Stimulated activated CD4-positive, alpha-beta T cell treated with anti-CD3 and anti-CD28 coated beads, Interleukin-12 subunit alpha, Interleukin-12 subunit beta, amount 100 ng/mL, for 4 hours (primary cell): Measurements from ENCODE around the gene PRDM1.

ENCODE experiments used
- DNase-seq: peaks from one replicate; pipeline ENCODE4 v3.0.0-alpha.2; 2020

Gene PRDM1

GRCh38 chr6:106098383-106099234 is 12.5 kb downstream of the PRDM1 start:
- DNase-seq, result peak; percentile 66

DNA sequence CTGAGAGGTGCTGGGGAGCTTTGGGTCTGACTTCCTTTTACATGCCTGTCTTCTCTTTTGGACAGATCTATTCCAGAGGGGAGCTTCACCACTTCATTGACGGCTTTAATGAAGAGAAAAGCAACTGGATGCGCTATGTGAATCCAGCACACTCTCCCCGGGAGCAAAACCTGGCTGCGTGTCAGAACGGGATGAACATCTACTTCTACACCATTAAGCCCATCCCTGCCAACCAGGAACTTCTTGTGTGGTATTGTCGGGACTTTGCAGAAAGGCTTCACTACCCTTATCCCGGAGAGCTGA is 13.1 kb downstream of the PRDM1 start:
- DNase-seq, result no peak

DNA sequence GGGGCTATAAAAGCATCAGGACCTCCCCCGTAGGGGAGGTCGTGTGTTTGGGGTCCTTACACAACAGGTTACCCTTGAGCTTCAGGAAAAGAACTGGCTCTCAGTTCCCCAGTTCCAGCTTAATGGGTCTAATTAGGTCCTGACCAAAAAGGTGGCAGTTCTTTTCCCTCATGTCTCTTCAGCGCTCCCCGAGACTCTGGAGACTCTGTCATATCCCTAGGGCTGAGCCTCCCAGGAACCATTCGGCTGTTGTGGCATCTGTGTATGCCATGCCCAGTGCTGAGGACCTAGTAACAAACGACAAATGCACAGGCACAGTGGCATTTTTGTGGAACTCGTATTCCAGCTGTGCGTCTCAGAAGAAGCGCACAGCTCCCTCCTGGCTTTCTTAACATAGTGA is 14.6 kb downstream of the PRDM1 start:
- no peak for DNase-seq

- DNase-seq, result no peak
Observed at GRCh38 chr6:106101466-106101865, 15.3 kb downstream of the PRDM1 start.

DNA sequence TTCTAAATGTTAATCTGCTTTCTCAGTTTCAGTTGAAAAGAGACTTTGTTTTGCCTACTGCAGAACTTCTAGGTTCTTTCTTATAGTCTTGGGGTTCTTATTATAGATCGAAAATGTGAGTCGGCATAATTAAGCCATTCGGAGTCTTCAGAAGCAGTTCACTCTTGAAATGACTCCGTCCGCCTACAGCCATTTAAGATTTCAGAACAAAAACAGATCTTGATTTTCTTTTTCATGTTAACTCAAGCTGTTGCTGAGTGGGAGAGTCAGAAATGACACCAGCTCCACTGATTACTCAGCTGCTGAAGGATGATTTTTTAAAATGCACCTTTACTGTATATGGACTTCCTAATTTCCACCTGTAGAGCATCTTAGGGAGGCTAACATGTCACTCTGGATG is 15.9 kb downstream of the PRDM1 start:
- DNase-seq, result peak; percentile 41

DNA sequence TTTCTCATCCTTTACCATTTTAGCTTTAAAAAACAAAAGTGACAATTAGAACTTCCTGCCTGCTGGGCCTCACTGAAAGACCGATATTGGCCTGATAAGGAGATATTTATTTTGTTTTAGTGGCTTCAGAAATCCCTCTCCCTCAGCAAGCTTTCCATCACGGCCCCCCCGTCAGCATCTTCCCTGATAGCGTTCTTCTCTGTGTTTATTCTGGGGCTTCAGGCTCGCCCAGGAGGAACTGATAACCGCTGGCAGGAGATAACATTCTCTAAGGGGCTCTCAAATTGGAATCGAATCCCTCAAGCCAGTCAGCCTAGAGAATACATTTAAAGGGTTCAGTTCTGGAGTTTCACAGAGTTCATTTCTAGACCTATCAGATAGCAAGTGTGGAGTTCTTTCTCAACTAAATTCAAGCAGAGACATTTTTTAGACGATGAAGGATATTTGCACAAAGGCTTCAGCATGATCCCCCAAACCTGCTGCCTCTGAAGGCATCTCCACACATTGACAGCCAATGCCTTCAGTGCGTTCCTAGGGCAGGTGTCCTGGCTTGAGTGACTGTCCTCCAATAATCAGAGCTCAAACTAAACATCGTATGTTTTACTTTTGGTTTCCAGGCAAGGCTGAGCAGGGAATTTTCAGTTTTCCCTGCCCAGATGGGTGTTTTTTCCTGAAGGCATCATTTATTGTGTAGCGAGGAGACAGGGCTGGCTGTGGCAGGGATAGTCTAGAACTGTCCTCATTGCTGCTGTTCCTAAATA is 17.0 kb downstream of the PRDM1 start:
- DNase-seq, result no peak

- DNase-seq, result no peak
Observed at GRCh38 chr6:106103728-106104109, 17.6 kb downstream of the PRDM1 start.

DNA sequence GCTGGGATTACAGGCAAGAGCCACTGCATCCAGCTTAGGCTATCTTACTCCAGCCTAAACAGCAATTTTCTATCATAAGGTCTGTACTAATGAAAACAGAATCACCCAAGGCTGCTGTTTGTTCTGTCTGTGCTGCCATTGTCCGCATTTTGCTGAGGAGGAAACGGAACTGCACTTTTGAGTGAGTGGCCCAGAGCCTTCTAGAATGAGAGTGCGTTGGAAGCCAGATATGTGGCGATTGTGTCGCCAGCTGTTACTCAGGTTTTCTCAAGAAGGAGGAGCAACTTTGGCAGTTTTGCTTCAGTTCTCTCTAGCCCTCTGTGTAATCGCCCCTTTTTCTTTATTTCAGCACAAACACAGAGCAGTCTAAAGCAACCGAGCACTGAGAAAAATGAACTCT is 18.3 kb downstream of the PRDM1 start:
- DNase-seq, result no peak

DNA sequence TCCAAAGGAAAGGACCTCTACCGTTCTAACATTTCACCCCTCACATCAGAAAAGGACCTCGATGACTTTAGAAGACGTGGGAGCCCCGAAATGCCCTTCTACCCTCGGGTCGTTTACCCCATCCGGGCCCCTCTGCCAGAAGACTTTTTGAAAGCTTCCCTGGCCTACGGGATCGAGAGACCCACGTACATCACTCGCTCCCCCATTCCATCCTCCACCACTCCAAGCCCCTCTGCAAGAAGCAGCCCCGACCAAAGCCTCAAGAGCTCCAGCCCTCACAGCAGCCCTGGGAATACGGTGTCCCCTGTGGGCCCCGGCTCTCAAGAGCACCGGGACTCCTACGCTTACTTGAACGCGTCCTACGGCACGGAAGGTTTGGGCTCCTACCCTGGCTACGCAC is 18.8 kb downstream of the PRDM1 start:
- DNase-seq, result no peak

DNA sequence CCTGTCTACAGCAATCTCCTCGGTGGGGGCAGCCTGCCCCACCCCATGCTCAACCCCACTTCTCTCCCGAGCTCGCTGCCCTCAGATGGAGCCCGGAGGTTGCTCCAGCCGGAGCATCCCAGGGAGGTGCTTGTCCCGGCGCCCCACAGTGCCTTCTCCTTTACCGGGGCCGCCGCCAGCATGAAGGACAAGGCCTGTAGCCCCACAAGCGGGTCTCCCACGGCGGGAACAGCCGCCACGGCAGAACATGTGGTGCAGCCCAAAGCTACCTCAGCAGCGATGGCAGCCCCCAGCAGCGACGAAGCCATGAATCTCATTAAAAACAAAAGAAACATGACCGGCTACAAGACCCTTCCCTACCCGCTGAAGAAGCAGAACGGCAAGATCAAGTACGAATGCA is 19.4 kb downstream of the PRDM1 start:
- no peak for DNase-seq

DNA sequence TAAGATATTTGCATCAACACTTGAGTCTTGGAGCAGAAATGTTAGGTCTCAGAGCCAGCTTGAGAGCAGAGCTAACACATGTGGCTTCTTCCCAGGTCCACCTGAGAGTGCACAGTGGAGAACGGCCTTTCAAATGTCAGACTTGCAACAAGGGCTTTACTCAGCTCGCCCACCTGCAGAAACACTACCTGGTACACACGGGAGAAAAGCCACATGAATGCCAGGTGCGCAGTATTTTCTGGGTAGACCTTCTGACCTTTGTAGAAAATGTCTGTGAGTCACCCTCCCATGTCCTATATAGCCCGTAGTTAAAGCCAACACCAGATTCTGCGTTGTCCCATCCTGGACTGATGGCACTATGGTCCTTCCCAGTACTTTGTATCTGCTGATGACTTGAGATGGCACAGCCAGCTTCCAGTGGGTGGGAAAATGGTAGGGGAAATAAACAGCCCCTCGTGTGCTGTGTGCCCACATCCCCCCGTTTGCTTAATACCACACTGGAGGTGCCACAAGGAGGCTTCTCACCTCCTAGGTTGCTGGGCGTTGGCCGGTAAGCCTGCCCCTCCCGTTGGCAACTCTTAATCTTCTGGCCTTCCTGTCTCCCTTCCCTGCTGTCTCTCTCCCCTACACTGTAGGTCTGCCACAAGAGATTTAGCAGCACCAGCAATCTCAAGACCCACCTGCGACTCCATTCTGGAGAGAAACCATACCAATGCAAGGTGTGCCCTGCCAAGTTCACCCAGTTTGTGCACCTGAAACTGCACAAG is 20.3 kb downstream of the PRDM1 start:
- no peak for DNase-seq

DNA sequence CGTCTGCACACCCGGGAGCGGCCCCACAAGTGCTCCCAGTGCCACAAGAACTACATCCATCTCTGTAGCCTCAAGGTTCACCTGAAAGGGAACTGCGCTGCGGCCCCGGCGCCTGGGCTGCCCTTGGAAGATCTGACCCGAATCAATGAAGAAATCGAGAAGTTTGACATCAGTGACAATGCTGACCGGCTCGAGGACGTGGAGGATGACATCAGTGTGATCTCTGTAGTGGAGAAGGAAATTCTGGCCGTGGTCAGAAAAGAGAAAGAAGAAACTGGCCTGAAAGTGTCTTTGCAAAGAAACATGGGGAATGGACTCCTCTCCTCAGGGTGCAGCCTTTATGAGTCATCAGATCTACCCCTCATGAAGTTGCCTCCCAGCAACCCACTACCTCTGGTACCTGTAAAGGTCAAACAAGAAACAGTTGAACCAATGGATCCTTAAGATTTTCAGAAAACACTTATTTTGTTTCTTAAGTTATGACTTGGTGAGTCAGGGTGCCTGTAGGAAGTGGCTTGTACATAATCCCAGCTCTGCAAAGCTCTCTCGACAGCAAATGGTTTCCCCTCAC is 21.0 kb downstream of the PRDM1 start:
- no peak for DNase-seq

GRCh38 chr6:106108129-106108528 is 22.0 kb downstream of the PRDM1 start:
- no peak for DNase-seq

GRCh38 chr6:106109029-106109428 is 22.9 kb downstream of the PRDM1 start:
- no peak for DNase-seq

DNA sequence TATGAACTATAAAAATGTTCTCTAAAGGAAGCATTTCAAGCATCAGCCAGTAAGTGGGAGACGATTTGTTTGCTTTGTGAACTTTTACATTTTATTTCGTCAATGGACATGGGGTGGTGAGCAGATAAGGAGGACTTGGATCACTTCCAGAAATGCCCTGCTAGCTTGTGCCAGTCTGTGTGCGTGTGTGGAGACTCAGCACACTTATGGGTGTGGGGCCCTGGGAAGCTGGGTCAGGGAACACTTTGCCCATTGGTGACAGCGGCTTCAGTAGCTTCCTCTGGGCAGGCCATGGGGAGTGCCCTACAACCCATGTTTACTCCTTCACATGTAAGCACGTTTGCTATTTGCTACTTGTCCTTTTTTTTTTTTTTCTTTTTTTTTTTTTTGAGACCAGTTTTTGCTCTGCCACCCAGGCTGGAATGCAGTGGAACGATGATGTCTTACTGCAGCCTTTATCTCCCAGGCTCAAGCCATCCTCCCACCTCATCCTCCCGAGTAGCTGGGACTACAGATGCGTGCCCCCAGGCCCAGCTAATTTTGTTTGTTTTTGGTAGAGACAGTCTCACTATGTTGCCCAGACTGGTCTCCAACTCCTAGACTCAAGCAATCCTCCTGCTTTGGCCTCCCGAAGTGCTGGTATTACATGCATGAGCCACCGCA is 24.2 kb downstream of the PRDM1 start:
- no peak for DNase-seq

DNA sequence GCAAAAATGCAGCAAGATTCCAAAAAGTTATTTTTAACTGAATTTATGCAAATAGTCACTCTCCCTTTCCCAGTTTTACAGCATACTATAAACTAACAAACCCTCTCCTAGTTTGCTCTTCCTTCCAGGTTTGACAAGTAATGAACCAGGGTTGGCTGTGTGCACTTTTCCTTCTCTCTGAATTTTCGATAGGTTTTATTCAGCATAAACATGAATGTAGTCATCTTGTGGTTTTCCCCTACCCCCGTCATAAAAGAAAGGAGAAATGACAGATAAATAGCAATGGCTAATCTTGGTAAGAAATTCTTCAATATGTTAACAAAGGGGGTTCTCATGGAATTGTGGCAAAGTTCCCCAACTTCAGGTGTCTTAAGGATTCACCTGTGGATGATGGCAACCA is 26.3 kb downstream of the PRDM1 start:
- no peak for DNase-seq

DNA sequence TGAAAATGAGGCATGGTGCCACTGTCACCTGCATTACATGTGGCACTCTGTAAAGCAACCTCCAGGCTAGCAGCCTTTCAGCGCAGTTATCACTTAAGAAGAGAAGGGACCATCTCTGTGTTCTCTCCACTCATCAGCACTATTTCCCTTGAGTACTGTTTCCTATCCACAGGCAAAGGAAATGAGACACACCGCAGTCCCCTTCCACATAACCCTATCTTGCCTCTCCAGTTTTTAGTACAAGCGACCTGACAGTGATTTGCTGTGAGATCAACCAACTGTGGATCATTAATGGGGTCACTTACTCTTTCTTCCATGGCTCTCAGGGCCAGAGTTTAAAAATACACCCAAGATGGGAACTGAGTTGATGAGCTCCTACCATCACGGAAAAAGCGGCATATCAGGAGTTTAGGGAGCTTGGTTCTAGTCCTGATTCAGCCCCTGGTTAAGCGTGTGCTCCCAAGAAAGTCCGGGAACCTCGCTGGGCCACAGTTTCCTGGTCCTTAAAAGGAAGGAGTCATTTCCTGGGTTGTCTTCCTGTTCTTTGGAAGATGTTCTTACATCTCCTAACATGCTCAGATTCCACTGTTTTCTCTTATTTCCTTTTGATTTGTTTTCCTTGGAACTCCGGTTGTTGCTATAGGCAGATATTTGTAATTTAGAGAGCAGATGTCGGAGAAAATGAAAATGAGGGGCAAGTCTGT is 27.3 kb downstream of the PRDM1 start:
- DNase-seq, result no peak

DNA sequence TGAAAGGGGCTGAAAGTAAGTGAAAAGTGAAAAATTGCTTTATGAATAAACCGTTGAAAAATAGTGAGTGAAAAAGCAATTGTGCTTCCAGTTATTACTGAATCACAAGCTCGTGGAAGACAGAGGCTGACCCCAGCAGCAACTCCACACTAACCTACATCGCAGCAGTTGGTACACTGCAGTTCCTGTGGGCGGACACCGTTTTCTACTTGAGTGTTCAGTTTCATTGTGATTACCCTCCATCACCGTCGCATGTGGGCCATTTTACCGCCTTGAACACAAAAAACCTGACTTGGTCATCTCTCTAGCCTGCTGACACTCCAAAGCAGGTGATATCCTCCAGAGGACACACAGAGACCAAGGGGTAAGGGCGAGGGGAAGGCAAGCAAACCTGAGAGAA is 28.4 kb downstream of the PRDM1 start:
- peak; percentile 52 for DNase-seq

GRCh38 chr6:106115286-106115685 is 29.1 kb downstream of the PRDM1 start:
- DNase-seq, result no peak

- no peak for DNase-seq
Observed at GRCh38 chr6:106116125-106116832, 30.1 kb downstream of the PRDM1 start.

DNA sequence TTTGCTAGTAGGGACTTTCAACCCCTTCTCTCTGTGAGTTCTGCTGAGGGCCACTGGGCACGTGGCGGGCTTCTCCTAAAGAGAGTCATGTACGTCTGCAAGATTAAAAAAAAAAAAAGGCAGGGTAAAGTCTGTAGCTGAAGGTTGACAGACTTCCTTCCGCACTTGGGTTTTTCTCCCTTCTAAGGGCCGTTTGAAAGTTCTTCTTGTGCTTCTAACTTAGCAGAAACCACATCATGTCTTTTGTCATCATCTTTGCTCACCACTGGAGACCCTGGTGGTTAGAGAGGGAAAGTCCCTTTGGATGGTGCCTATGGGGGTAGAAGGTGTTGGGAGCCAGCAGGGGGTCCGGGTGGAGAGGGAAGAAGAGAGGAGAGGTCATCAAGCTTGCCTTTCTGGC is 31.4 kb downstream of the PRDM1 start:
- peak; percentile 37 for DNase-seq
